Aorta (tissue), 5 donors: ENCODE data around the gene SMIM24. TPM values are rescaled to one million over a fixed set of nuclear protein-coding genes. Genes with fewer than 3 reads are reported as not detected.
"Not testable (repeated sequence)": the region's sequence is repeated elsewhere in the genome, so short reads cannot be mapped to it uniquely, and the experiment has no call there.

ENCODE experiments used
- ATAC-seq: fragments of 200-7000 bp; cut with Tn5 transposase; one replicate; pipeline ENCODE4 v1.9.1; 2022; ENCODE audit warnings: moderate library complexity; ENCODE audit not compliant: low FRiP score
- DNase-seq, 2 donors: peaks; one replicate each; pipeline ENCODE4 v3.0.0-alpha.2; 2020
- H3K27ac ChIP-seq, 2 donors: one replicate each; pipeline ENCODE4 v1.5.1; 2013; ENCODE audit warnings: low read length in 2 of 2, mild to moderate bottlenecking in 2 of 2, moderate library complexity in 2 of 2, control low read depth in 1 of 2, inconsistent platforms in 1 of 2, low read depth in 1 of 2
- H3K27me3 ChIP-seq, 2 donors: one replicate each; pipeline ENCODE4 v1.6.1; 2013; ENCODE audit warnings: control low read depth in 1 of 2, low read length in 1 of 2, mild to moderate bottlenecking in 1 of 2, moderate library complexity in 1 of 2; ENCODE audit not compliant: insufficient read depth in 2 of 2, control insufficient read depth in 1 of 2
- H3K36me3 ChIP-seq, 2 donors: one replicate each; pipeline ENCODE4 v1.6.1; 2013; ENCODE audit warnings: control low read depth in 1 of 2, low read length in 1 of 2, mild to moderate bottlenecking in 1 of 2; ENCODE audit not compliant: insufficient read depth in 2 of 2, control insufficient read depth in 1 of 2
- H3K4me1 ChIP-seq, 2 donors: one replicate each; pipeline ENCODE4 v1.6.1; 2013; ENCODE audit warnings: low read length in 2 of 2, control low read depth in 1 of 2, mild to moderate bottlenecking in 1 of 2, moderate library complexity in 1 of 2; ENCODE audit not compliant: insufficient read depth in 2 of 2, control insufficient read depth in 1 of 2
- H3K4me3 ChIP-seq, 2 donors: one replicate each; pipeline ENCODE4 v1.5.1; 2013; ENCODE audit warnings: low read length in 2 of 2, control low read depth in 1 of 2, mild to moderate bottlenecking in 1 of 2
- H3K9me3 ChIP-seq: one replicate; pipeline ENCODE4 v1.6.1; 2013; ENCODE audit warnings: mild to moderate bottlenecking, low read length; ENCODE audit not compliant: control insufficient read depth
- WGBS, 2 donors: extraction: QIAGEN DNeasy Blood & Tissue Kit; methylation state at CpG; one replicate each; pipeline ENCODE4 v1.1.7; 2013; 5-methylcytosine and 5-hydroxymethylcytosine counted together
- intact Hi-C, 2 donors: fragments of 100-400 bp; cut with DNase I; formaldehyde crosslinking; loops; one replicate each; pipeline versions ENCODE4 v1.14.2 to v1.15.0; 2022
- polyA plus RNA-seq, 2 donors: library from polyadenylated mRNA; stranded (reverse); fragments of 200-250 nt; gene quantifications; one replicate each; pipeline ENCODE4 v1.2.3, GENCODE V29; 2013
- total RNA-seq, 2 donors: library from RNA; stranded (reverse); fragmentation: NEBNext Ultra II Directional; extraction: Animal tissue kit (Norgen Biotek cat#: 25700); gene quantifications; one replicate each; pipeline ENCODE4 v1.2.1, GENCODE V29; 2021
- donor health status: healthy with polysubstance abuse.
- donor health status: Bipolar disorder and iron deficiency.
- donor health status: DM: no; HTN: no; CAD: no.
- donor health status: DM: no; HTN: no; CAD: no.
- donor health status: DM: yes; HTN: yes; CAD: no.

The SMIM24 gene
- total and polyA plus RNA-seq, 4 donors, result 0.67 to 62.6 TPM; not detected in 2

DNA sequence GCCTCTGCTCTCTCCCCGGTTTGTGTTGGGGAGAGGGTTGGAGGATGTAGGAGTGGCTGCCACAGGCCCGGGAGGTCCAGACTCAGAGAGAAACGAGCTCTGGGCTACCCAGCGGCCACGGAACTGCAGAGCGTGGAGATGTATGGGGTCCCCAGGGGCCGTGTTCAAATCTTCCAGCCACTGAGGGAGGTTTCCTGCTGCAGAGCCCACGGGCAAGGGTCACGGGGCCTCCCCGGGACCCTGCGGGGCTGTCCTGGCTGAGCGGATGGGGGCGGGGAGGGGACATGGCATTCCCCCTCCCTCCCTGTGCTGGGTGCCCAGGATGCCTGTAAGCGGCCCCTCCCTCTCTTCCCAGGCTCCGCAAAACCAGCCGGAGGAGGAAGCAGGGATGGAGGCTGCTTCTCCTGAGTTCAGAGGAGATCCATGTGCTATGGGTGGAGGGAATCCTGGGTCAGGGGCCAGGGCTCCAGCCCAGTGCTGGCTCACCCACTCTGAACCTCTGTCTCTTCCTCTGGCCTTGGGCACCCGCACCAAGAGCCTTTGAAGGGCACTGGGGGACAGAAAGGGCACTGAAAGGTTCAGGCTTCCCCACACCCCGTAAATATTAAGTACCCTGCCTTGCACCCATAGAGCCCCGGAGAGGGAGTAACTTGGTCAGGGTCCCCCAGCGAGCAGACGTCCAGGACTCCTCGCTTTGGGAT is 22.6 kb downstream of the SMIM24 start:
- H3K4me1 ChIP-seq, result peaks cover 0 to 2% of the 10 kb centered on the region in 2 donors
- 2 to 9% methylated on average over 20 to 22 of the region's 22 CpGs for WGBS, 2 donors
- intact Hi-C loops, result loop anchor here in 1 of 2 donors (5.0 kb wide), 1 partner anchor 120 kb away; no protein-coding TSS in a partner anchor
- no peak overlapping the region for H3K4me3 ChIP-seq
- peak overlapping the region; percentile 40 to 96 for H3K27ac ChIP-seq
- peak; percentile 40 for ATAC-seq
- peak; percentile 70 to 83 for DNase-seq
- no peaks in the 10 kb centered on the region for H3K27me3 ChIP-seq
- no peaks in the 10 kb centered on the region for H3K9me3 ChIP-seq
- no peaks in the 10 kb centered on the region for H3K36me3 ChIP-seq

GRCh38 chr19:3456925-3457527 is 23.3 kb downstream of the SMIM24 start:
- no peak for ATAC-seq
- 52 to 58% methylated on average over 18 of the region's 18 CpGs for WGBS, 2 donors
- peak in 1 of 2 donors; percentile 73 for DNase-seq
- H3K27me3 ChIP-seq, result no peaks in the 10 kb centered on the region
- peaks cover 0 to 2% of the 10 kb centered on the region in 2 donors for H3K4me1 ChIP-seq
- no peak overlapping the region for H3K4me3 ChIP-seq
- intact Hi-C loops, result loop anchor here in 1 of 2 donors (5.0 kb wide), 1 partner anchor 120 kb away; no protein-coding TSS in a partner anchor
- H3K27ac ChIP-seq, result peak overlapping the region in 1 of 2 donors; percentile 96
- no peaks in the 10 kb centered on the region for H3K9me3 ChIP-seq
- H3K36me3 ChIP-seq, result no peaks in the 10 kb centered on the region

GRCh38 chr19:3455960-3456601 is 24.2 kb downstream of the SMIM24 start:
- Histone ChIP-seq H3K36me3 (no peaks in the 10 kb centered on the region), H3K4me1 (peaks cover 0 to 2% of the 10 kb centered on the region in 2 donors), H3K27ac (no peak overlapping the region), H3K4me3 (no peak overlapping the region), H3K27me3 (no peaks in the 10 kb centered on the region), H3K9me3 (no peaks in the 10 kb centered on the region)
- 75 to 80% methylated on average over 37 of the region's 37 CpGs for WGBS, 2 donors
- DNase-seq (peak in 1 of 2 donors; percentile 66), ATAC-seq (no peak)
- intact Hi-C loops, result loop anchor here in 1 of 2 donors (5.0 kb wide), 1 partner anchor 119 kb away; no protein-coding TSS in a partner anchor

DNA sequence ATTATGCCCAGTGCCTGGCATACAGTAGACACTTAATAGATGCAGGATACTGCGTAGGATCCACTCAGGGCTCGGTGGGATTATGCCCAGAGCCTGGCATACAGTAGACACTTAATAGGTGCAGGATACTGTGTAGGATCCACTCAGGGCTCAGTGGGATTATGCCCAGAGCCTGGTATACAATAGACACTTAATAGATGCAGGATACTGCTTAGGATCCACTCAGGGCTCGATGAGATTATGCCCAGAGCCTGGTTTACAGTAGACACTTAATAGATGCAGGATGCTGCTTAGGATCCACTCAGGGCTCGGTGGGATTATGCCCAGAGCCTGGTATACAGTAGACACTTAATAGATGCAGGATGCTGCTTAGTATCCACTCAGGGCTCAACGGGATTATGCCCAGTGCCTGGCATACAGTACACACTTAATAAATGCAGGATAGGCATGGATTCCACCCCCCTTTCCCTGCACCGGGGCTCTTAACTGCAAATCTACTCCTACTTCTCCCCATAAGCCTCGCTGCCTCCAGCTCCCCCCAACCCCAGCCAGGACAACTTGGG is 24.9 kb downstream of the SMIM24 start:
- DNase-seq, result no peak
- Histone ChIP-seq H3K4me1 (peaks cover 0 to 2% of the 10 kb centered on the region in 2 donors), H3K36me3 (no peaks in the 10 kb centered on the region), H3K9me3 (no peaks in the 10 kb centered on the region), H3K4me3 (no peak overlapping the region), H3K27ac (no peak overlapping the region), H3K27me3 (no peaks in the 10 kb centered on the region)
- intact Hi-C loops, result loop anchor here in 1 of 2 donors (5.0 kb wide), 1 partner anchor 118 kb away; no protein-coding TSS in a partner anchor
- no peak for ATAC-seq
- 71 to 82% methylated on average over 7 of the region's 7 CpGs for WGBS, 2 donors

GRCh38 chr19:3454656-3455392 is 25.5 kb downstream of the SMIM24 start:
- DNase-seq, result peak in 1 of 2 donors; percentile 70

GRCh38 chr19:3453840-3454239 is 26.5 kb downstream of the SMIM24 start:
- H3K27me3 ChIP-seq, result no peaks in the 10 kb centered on the region
- DNase-seq (peak in 1 of 2 donors; percentile 75), ATAC-seq (no peak)
- no peaks in the 10 kb centered on the region for H3K9me3 ChIP-seq
- no peaks in the 10 kb centered on the region for H3K4me1 ChIP-seq
- 77 to 79% methylated on average over 25 of the region's 25 CpGs for WGBS, 2 donors
- intact Hi-C loops, result no loop called here
- H3K27ac ChIP-seq, result no peak overlapping the region
- H3K36me3 ChIP-seq, result peaks cover 0 to 1% of the 10 kb centered on the region in 2 donors
- H3K4me3 ChIP-seq, result no peak overlapping the region

More at GRCh38 chr19:3454656-3455392, 25.5 kb downstream of the SMIM24 start:
- no peak overlapping the region for H3K4me3 ChIP-seq
- H3K27me3 ChIP-seq, result no peaks in the 10 kb centered on the region
- intact Hi-C loops, result loop anchor here in 1 of 2 donors (5.0 kb wide), 1 partner anchor 118 kb away; no protein-coding TSS in a partner anchor
- WGBS, 2 donors, result 86 to 91% methylated on average over 15 of the region's 15 CpGs
- ATAC-seq, result no peak
- H3K9me3 ChIP-seq, result no peaks in the 10 kb centered on the region
- H3K4me1 ChIP-seq, result no peaks in the 10 kb centered on the region
- no peaks in the 10 kb centered on the region for H3K36me3 ChIP-seq
- no peak overlapping the region for H3K27ac ChIP-seq

DNA sequence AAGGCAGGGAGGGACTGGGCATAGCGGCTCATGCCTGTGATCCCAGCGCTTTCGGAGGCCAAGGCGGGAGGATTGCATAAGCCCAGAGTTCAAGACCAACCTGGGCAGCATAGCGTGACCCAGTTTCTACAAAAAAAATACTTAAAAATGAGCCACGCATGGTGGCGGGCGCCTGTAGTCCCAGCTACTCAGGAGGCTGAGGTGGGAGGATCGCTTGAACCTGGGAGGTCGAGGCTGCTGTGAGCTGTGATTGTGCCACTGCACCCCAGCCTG is 27.4 kb downstream of the SMIM24 start:
- H3K4me3 ChIP-seq, H3K9me3 ChIP-seq, DNase-seq, intact Hi-C loops, H3K36me3 ChIP-seq, H3K4me1 ChIP-seq, ATAC-seq, H3K27ac ChIP-seq, H3K27me3 ChIP-seq: not testable (repeated sequence)
- 94 to 96% methylated on average over 10 of the region's 10 CpGs for WGBS, 2 donors
